ENCODE data around the gene RBFOX2. TPM values are rescaled to one million over a fixed set of nuclear protein-coding genes. Genes with fewer than 3 reads are reported as not detected.

RBFOX2 gene
- total and polyA plus RNA-seq, 2 of the 13 experiments (the other 11 are each of a cell fraction or from before 2014, with no cell fraction given) = 37.3 to 40.4 TPM

- Histone ChIP-seq H3K4me3 (replicated peaks in 1 of 3; ENCODE audit: insufficient read depth in 1 of 3, low read depth in 2 of 3, low read length in 3 of 3) (no peak overlapping the region), H3K79me2 (ENCODE audit: insufficient read depth, low read length) (peaks cover 12% of the 10 kb centered on the region), H3K4me1 (ENCODE audit: insufficient read depth, low read length) (peaks cover 20% of the 10 kb centered on the region), H3K4me2 (ENCODE audit: low read depth, low read length) (no peak overlapping the region), H3K27me3 (ENCODE audit: control insufficient read depth in 1 of 2, insufficient read depth in 2 of 2, low read length in 2 of 2) (no peaks in the 10 kb centered on the region), H3K36me3 (replicated peaks in 1 of 2; ENCODE audit: control insufficient read depth in 1 of 2, insufficient read depth in 2 of 2, low read length in 2 of 2) (no peaks in the 10 kb centered on the region), H3K27ac (ENCODE audit: extremely low read length, insufficient read depth, low read length) (no peak overlapping the region), H3K9ac (ENCODE audit: insufficient read depth, low read depth, low read length) (no peak overlapping the region), H2AFZ (ENCODE audit: low read length) (no peak overlapping the region), H3K9me3 (ENCODE audit: low read length) (no peaks in the 10 kb centered on the region), H4K20me1 (ENCODE audit: insufficient read depth, low read length) (no peaks in the 10 kb centered on the region)
- no peak for ATAC-seq
- CTCF ChIA-PET (ENCODE audit: low intra/inter-chr PET ratio, low total read pairs) = no interaction called here
- DNase-seq (ENCODE audit: low spot score) = no peak
- no TSS peak for BruUV-seq (replicated peaks)
- no peak for TF ChIP-seq MAFK (conservative IDR thresholded peaks at IDR 0.05 in 1 of 2, IDR thresholded peaks at IDR 0.05 in 1 of 2; ENCODE audit: low read length in 2 of 2)
- no peak for TF ChIP-seq ZBTB3 (CRISPR knock-in tag; IDR thresholded peaks at IDR 0.05; ENCODE audit: borderline replicate concordance, low read depth)
- no peak for TF ChIP-seq ZNF770 (CRISPR knock-in tag; IDR thresholded peaks at IDR 0.05)
- TF ChIP-seq TP53 (CRISPR knock-in tag; conservative IDR thresholded peaks at IDR 0.05) = no peak
- TF ChIP-seq ZNF777 (CRISPR knock-in tag; IDR thresholded peaks at IDR 0.05) = no peak
- no peak for TF ChIP-seq ZNF597 (CRISPR knock-in tag; IDR thresholded peaks at IDR 0.05)
- no peak for TF ChIP-seq CEBPB (IDR thresholded peaks at IDR 0.05; ENCODE audit: borderline replicate concordance, low read depth, low read length)
- no peak for TF ChIP-seq ZNF883 (CRISPR knock-in tag; IDR thresholded peaks at IDR 0.05; ENCODE audit: not compliant biosample characterization)
- POLR2A ChIA-PET = no interaction called here
- no peak for FAIRE-seq
- intact Hi-C loops (cut with micrococcal nuclease; ENCODE audit: unreplicated experiment) (no loop called here), in situ Hi-C loops (cut with HindIII; ENCODE audit: extremely low pct_ligation_motif_present, low pct_unique_long_range_greater_than_20kb) (no loop called here)
Observed at GRCh38 chr22:35952576-35952975, 76.0 kb downstream of the RBFOX2 start.
